ENCODE data around the gene ZNF319.

GRCh38 chr16:57969451-57970123 is 30.9 kb downstream of the ZNF319 start:
- TF ChIP-seq CTCF (optimal IDR thresholded peaks at IDR 0.05 in 1 of 3, IDR thresholded peaks at IDR 0.05 in 1 of 3, conservative IDR thresholded peaks at IDR 0.05 in 1 of 3; ENCODE audit: extremely low read depth in 1 of 3, insufficient read depth in 2 of 3, low read length in 3 of 3) (no peak), EZH2 (IDR thresholded peaks at IDR 0.05; ENCODE audit: low read length) (no peak)

All from keratinocyte (primary cell).